ENCODE results near the gene SEPHS2.

The SEPHS2 gene

GRCh38 chr16:30437511-30438046 is 8.1 kb downstream of the SEPHS2 start:
- no peak overlapping the region for H3K4me3 ChIP-seq (replicated peaks; ENCODE audit: insufficient read depth, low read length)
- no peak for DNase-seq (ENCODE audit: low read depth in 1 of 2, low spot score in 1 of 2)
- H3K27ac ChIP-seq (replicated peaks) = no peak overlapping the region
- no peaks in the 10 kb centered on the region for H3K27me3 ChIP-seq (ENCODE audit: insufficient read depth, poor library complexity, severe bottlenecking)
- TF ChIP-seq SPI1 (IDR thresholded peaks at IDR 0.05; ENCODE audit: borderline replicate concordance, low read depth) = no peak
- no peak for TF ChIP-seq POLR2AphosphoS5 (IDR thresholded peaks at IDR 0.05; ENCODE audit: low read depth)
- TF ChIP-seq CTCF (IDR thresholded peaks at IDR 0.05; ENCODE audit: insufficient read depth, low read length) = no peak
- no peak for TF ChIP-seq GABPA (IDR thresholded peaks at IDR 0.05; ENCODE audit: low read depth)
- TF ChIP-seq REST (IDR thresholded peaks at IDR 0.05; ENCODE audit: insufficient replicate concordance, low read depth) = no peak

GRCh38 chr16:30434852-30435251 is 10.8 kb downstream of the SEPHS2 start:
- no peak for DNase-seq (ENCODE audit: low read depth in 1 of 2, low spot score in 1 of 2)
- H3K4me3 ChIP-seq (replicated peaks; ENCODE audit: insufficient read depth, low read length) = no peak overlapping the region
- TF ChIP-seq GABPA (IDR thresholded peaks at IDR 0.05; ENCODE audit: low read depth) = no peak
- no peak for TF ChIP-seq REST (IDR thresholded peaks at IDR 0.05; ENCODE audit: insufficient replicate concordance, low read depth)
- TF ChIP-seq SPI1 (IDR thresholded peaks at IDR 0.05; ENCODE audit: borderline replicate concordance, low read depth) = no peak
- no peaks in the 10 kb centered on the region for H3K27me3 ChIP-seq (ENCODE audit: insufficient read depth, poor library complexity, severe bottlenecking)
- H3K27ac ChIP-seq (replicated peaks) = no peak overlapping the region

- DNase-seq (ENCODE audit: low read depth in 1 of 2, low spot score in 1 of 2) = peak in 1 of 2 experiments; percentile 69
- TF ChIP-seq GABPA (IDR thresholded peaks at IDR 0.05; ENCODE audit: low read depth) (no peak), CTCF (IDR thresholded peaks at IDR 0.05; ENCODE audit: insufficient read depth, low read length) (no peak), POLR2AphosphoS5 (IDR thresholded peaks at IDR 0.05; ENCODE audit: low read depth) (no peak; the same call in 1 of the 2 replicates), SPI1 (IDR thresholded peaks at IDR 0.05; ENCODE audit: borderline replicate concordance, low read depth) (no peak), REST (IDR thresholded peaks at IDR 0.05; ENCODE audit: insufficient replicate concordance, low read depth) (no peak)
- Histone ChIP-seq H3K4me3 (replicated peaks; ENCODE audit: insufficient read depth, low read length) (0 out of 2 replicates have a peak overlapping the region, but pooled peaks have one; percentile 13), H3K27ac (replicated peaks) (peak overlapping the region; percentile 34), H3K27me3 (ENCODE audit: insufficient read depth, poor library complexity, severe bottlenecking) (no peaks in the 10 kb centered on the region)
Observed at GRCh38 chr16:30430428-30430970, 15.2 kb downstream of the SEPHS2 start.

All from HL-60 (cell line).